BE2C (cell line): ENCODE measurements around the gene GPHB5.
A peak's percentile ranks its signal among the peaks of the same experiment; 100 is the strongest.

Experiments
- DNase-seq: peaks from one replicate; pipeline ENCODE4 v3.0.0-alpha.2; 2020
- H3K27me3 ChIP-seq: fragments of 250-450 bp; sonication (Bioruptor Pico); 2 replicates; pipeline ENCODE4 v1.5.1; 2020; ENCODE audit warnings: mild to moderate bottlenecking
- H3K36me3 ChIP-seq: fragments of 250-450 bp; sonication (Bioruptor Pico); 2 replicates; pipeline ENCODE4 v1.5.1; 2020; ENCODE audit warnings: mild to moderate bottlenecking
- H3K4me1 ChIP-seq: fragments of 250-450 bp; sonication (Bioruptor Pico); 2 replicates; pipeline ENCODE4 v1.5.1; 2020
- H3K4me3 ChIP-seq: 2 replicates; pipeline ENCODE4 v1.5.1; 2011; ENCODE audit warnings: low read depth, low read length
- H3K9me3 ChIP-seq: fragments of 250-450 bp; sonication (Bioruptor Pico); 2 replicates; pipeline ENCODE4 v1.5.1; 2020
- CTCF ChIP-seq: IDR thresholded peaks from 2 replicates; pipeline ENCODE4 v1.5.1; 2012; ENCODE audit warnings: mild to moderate bottlenecking, low read depth, low read length

Gene GPHB5

GRCh38 chr14:63276492-63277342 lies 42.0 kb downstream of the GPHB5 start:
- no peaks in the 10 kb centered on the region for H3K9me3 ChIP-seq
- no peaks in the 10 kb centered on the region for H3K4me1 ChIP-seq
- H3K4me3 ChIP-seq = no peak overlapping the region
- no peak for DNase-seq
- TF ChIP-seq CTCF = peak; percentile 84
- H3K36me3 ChIP-seq = no peaks in the 10 kb centered on the region
- peaks cover 7% of the 10 kb centered on the region for H3K27me3 ChIP-seq

- no peak for TF ChIP-seq CTCF
- H3K27me3 ChIP-seq = 0 out of 2 replicates have a peak, but pooled peaks cover 6% of the 10 kb centered on the region
- H3K4me1 ChIP-seq = no peaks in the 10 kb centered on the region
- H3K36me3 ChIP-seq = no peaks in the 10 kb centered on the region
- no peaks in the 10 kb centered on the region for H3K9me3 ChIP-seq
- no peak for DNase-seq
- no peak overlapping the region for H3K4me3 ChIP-seq
Observed at GRCh38 chr14:63276016-63276415, 42.7 kb downstream of the GPHB5 start.

GRCh38 chr14:63275611-63276010 lies 43.1 kb downstream of the GPHB5 start:
- TF ChIP-seq CTCF = no peak
- no peaks in the 10 kb centered on the region for H3K36me3 ChIP-seq
- H3K4me3 ChIP-seq = no peak overlapping the region
- H3K4me1 ChIP-seq = no peaks in the 10 kb centered on the region
- no peak for DNase-seq
- H3K27me3 ChIP-seq = 0 out of 2 replicates have a peak, but pooled peaks cover 6% of the 10 kb centered on the region
- H3K9me3 ChIP-seq = no peaks in the 10 kb centered on the region

- Histone ChIP-seq H3K9me3 (no peaks in the 10 kb centered on the region), H3K4me1 (no peaks in the 10 kb centered on the region), H3K4me3 (no peak overlapping the region), H3K27me3 (peaks cover 9% of the 10 kb centered on the region; the same call in 1 of the 2 replicates), H3K36me3 (no peaks in the 10 kb centered on the region)
- no peak for DNase-seq
- TF ChIP-seq CTCF = no peak
Observed at GRCh38 chr14:63273717-63274655, 44.7 kb downstream of the GPHB5 start.

- H3K4me1 ChIP-seq = no peaks in the 10 kb centered on the region
- DNase-seq = no peak
- no peaks in the 10 kb centered on the region for H3K9me3 ChIP-seq
- H3K36me3 ChIP-seq = no peaks in the 10 kb centered on the region
- no peak overlapping the region for H3K4me3 ChIP-seq
- H3K27me3 ChIP-seq = peaks cover 14% of the 10 kb centered on the region
- no peak for TF ChIP-seq CTCF
Observed at GRCh38 chr14:63273129-63273528, 45.6 kb downstream of the GPHB5 start.
